ENCODE data around the gene SOST. TPM values are rescaled to one million over a fixed set of nuclear protein-coding genes. Genes with fewer than 3 reads are reported as not detected.

SOST gene
- polyA plus RNA-seq, 4 donors, result 0.86 to 67.8 (median 48.0) TPM

DNA sequence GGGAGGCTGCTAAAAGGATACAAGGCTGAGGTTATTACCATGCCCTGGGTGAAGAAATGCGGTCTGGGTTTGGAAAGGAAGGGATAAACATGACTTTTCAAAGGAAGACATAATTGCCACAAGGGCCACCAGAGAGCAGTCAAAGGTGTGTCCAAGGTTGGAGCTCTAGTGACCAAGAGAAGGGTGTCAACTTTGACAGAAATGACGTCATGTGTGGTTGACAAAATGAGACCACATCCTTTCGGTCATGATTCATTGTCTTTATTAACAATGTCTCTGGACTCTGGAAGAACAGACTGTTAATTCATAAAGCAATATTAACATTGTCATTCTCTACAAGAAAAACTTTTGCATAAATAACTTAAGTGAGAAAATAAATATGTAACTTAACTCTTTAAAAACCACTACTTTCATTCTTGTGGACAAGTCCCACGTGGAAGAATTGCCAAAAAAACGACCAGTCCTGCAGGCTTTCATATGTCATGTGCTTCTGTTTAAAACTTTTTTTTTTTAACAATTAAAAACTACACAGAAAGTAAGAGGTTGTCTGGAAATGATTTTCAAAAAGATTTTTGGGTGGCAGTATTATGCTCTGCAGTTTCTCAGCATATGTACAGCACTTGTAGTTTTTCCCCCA, 5.0 kb downstream of the SOST start:
- no peak for DNase-seq (ENCODE audit: low read depth in 4 of 4, low spot score in 3 of 4)

DNA sequence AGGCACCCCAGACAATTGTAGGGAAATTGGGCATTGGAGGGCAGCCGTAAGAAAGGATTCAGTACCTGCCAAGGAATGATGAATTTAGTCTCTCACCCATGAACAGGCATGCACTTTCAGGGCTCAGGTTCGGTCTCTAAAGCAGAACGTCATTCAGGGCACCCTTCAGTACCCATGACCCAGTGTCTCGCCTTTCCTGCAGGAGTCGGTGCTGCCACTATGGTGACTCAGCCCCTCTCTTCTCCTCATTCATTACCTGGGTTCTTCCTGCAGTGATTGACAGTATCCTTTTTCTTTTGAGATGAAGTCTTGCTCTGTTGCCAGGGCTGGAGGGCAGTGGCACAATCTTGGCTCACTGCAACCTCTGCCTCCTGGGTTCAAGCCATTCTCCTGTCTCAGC, 8.4 kb downstream of the SOST start:
- no peak for DNase-seq (ENCODE audit: low read depth in 4 of 4, low spot score in 3 of 4)

DNA sequence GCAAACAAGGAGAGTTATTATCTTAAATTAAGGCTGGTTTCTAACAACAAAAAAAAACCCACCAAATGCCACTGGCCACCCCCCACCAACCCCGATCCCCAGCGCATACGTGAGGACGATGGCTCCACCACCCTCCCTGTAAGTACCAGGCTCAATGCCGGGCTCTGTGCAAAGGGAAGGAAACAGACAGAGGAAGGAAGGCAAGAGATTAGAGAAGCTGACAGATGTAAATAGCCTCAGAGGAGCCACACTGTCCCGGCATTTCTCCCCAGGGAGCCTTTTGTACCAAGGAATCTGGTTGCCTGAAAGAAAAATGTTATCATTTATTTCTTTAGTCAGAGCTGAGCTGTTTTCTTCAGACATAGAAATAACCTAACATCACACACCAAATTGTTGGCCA, 13.1 kb downstream of the SOST start:
- no peak for DNase-seq (ENCODE audit: low read depth in 4 of 4, low spot score in 3 of 4)

DNA sequence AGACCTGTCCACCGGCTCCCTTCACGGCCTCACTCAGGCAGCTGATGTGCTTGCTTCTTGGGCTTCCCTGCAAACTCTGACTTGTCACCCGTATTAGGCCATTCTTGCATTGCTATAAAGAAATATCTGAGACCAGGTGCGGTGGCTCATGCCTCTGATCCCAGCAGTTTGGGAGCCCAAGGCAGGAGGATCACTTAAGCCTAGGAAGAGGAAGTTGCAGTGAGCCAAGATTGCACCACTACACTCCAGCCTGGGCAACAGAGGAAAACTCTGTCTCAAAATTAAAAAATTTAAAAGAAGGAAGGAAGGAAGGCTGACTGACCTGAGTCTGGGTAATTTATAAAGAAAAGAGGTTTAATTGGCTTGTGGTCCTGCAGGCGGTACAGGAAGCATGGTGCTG, 17.0 kb downstream of the SOST start:
- no peak for DNase-seq (ENCODE audit: low read depth in 4 of 4, low spot score in 3 of 4)

DNA sequence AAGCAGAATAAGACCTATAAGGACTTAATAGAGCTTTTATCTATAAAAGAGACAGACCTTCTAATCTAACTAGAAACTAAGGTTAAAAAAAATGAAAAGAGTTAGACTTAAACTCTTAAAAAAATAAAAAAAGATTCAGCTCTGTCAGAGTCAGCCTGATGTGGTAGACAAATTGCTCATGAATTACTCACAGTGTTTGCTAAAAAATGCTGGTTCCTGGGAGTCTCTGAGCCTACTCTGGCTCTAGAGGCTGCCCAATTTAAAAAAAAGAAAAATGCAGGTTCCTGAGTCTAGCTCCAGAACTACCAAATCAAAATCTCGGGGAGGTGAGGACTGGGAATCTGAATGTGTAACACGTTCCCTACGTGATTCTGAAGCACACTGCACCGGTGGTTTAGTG, 18.1 kb downstream of the SOST start:
- DNase-seq (ENCODE audit: low read depth in 4 of 4, low spot score in 3 of 4), result no peak

DNA sequence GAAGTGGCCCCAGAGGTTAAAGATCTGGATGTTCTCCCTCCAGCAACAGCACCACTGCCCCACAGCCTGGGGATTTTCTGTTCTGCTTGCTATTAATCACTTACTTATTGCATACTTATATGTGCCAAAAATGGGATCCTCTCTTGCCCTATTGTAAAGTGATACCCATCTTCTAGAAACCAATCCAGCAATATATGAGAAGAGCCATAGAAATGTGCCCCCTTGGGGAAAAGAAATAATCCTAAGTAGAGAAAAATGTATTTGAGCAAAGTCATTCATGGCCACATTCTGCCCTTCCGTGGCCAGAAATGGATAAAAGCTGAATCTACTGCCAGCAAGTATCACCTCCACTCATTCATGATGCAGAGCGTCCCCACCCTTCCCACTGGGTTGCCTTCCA, 20.9 kb downstream of the SOST start:
- no peak for DNase-seq (ENCODE audit: low read depth in 4 of 4, low spot score in 3 of 4)

DNA sequence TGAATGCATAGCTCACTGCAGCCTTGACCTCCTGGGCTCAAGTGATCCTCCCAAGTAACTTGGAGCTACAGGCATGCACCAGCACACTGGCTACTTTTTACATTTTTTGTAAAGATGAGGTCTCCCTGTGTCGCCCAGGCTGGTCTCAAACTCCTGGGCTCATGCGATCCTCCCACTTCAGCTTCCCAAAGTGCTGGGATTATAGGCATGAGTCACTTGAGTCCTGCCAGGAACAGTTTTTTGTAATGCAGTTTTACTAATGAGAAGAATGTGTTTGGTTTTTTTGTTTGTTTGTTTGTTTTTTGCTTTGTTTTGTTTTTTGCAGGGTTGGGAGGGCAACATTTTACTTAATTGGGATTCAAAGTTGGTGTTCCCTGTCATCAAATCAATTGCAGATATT, 22.2 kb downstream of the SOST start:
- DNase-seq (ENCODE audit: low read depth in 4 of 4, low spot score in 3 of 4), result no peak

DNA sequence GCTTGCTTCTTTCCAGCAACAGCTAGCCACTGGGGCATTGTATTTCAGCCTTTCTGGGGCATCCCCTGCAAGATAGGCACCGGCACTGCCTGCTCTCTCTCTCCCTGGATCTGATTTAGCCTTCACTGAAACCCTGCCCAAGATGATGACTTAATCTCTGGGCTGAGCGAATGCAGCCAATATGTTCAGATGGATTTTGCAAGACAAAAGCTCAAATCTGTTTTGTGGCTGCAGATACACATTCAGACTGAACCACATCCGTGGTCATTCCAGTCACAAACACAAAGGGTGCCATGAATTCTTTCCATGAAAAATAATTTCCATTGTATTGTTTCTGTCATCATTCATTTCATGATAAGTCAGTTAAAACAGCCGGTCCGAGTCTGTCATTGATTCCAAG, 24.2 kb downstream of the SOST start:
- no peak for DNase-seq (ENCODE audit: low read depth in 4 of 4, low spot score in 3 of 4)

DNA sequence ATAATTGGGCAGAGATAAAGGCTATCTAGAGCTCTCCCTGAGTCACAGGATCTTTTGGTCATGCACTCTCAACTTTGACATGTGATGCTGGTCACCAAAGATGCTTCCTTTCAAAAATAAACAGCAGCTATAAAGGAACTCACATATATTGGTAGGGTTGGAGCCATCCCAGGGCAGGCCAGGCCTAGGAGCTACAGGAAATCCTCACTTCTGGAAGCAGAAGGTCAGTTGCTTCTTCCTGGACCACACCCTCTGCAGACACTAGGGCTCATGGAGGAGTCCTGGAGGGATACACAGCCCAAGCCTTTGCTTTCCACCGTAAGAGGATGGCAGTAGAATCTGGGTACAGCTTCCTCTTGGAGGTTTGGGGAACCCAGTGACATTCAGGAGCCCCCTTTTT, 24.6 kb downstream of the SOST start:
- no peak for DNase-seq (ENCODE audit: low read depth in 4 of 4, low spot score in 3 of 4)

DNA sequence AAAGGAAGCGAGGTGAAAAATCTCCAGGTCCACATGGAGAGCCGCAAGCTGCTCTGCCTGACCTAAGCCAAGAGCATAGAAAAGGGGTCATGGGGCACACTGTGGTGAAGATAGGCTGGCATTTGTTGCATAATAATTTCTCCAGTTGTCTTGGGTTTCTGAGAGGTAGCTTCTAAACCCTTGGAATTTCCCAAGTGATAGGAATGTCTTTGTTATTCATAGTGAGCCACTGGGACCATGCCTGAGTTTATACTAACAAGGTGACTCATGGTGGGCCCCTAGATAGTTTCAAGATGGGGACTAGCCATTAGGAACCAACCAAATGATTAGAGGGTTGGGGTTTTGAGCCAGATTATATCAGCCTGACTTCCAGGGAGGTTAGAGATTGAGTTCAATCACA, 25.6 kb downstream of the SOST start:
- no peak for DNase-seq (ENCODE audit: low read depth in 4 of 4, low spot score in 3 of 4)

DNA sequence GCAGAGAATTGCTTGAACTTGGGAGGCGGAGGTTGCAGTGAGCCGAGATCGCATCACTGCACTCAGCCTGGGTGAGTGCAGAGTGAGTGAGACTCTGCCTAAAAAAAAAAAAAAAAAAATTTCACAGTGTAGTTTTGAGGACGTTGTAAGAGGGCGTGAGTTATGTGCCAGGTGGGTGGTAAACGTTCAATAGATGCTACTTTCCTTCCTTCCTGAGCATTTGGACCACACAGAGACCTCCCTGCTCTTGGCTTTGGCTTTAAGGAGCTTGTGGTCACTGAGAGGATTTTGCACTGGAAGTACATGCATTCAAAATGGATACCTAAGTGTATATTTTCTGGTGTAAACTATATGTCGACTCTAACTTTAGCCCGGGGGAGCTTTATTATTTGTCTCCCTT, 30.5 kb downstream of the SOST start:
- DNase-seq (ENCODE audit: low read depth in 4 of 4, low spot score in 3 of 4), result no peak

DNA sequence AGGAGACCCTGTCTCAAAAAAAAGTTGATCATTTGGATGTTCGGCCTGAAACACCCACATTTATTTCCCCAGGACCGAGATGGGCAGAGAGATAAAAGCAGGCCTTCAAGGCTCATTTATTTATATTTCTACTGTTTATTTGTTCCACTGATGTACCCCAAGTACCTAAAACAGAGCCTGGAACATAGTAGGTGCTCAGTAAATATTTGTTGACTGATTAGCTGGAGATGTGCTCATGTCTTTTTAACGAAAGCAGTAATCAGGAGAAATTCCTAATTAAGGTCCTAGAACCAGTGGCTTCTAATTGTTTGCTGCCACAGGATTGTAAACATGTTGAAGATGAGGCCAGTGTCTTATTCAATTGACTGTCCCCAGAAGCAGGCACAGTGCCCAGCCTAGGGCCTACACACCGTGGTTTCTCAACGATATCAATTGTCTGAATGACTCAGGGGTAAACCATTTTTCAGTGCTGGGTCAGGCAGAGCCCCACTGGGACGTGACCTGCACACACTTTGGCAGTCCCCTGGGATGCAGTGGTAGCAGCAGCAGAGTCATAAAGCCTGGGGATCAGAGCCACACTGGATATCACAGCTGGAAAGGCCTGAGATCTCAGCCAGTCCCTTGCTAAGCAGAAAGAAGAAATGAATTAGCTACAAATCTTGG, 34.8 kb downstream of the SOST start:
- DNase-seq (ENCODE audit: low read depth in 4 of 4, low spot score in 3 of 4), result no peak

DNA sequence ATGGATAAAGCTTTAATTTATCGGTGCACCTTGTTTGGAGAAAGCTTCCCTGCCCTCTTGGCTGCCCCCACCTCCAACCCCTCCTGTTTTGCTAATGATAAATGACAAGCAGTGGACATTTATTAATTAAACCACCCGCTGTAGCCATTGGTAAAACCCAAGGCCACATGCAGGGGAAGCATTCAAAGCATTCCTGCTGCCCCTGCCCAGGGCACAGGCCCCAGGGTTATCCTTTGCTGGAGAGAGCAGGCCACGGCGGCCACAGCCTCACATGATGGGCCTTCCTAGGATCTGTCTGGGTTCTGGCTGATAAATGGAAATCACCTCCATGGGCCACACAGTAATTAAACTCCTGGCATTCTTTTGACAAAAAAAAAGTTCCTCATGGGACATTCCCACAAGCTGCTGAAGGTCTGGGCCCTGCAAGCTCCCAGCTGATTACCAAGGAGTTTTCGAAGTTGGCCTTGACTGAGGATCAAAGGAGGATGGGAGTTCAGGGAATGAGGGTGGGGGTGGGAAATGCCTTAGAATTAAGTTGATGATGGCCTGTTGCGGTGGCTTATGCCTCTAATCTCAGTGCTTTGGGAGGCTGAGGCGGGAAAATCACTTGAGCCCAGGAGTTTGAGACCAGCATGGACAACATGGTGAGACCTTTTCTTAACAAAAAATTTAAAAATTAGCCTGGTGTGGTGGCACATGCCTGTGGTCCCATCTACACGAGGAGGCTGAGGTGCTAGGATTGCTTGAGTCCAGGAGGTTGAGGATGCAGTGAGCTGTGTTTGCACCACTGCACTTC, 35.5 kb downstream of the SOST start:
- no peak for DNase-seq (ENCODE audit: low read depth in 4 of 4, low spot score in 3 of 4)

DNA sequence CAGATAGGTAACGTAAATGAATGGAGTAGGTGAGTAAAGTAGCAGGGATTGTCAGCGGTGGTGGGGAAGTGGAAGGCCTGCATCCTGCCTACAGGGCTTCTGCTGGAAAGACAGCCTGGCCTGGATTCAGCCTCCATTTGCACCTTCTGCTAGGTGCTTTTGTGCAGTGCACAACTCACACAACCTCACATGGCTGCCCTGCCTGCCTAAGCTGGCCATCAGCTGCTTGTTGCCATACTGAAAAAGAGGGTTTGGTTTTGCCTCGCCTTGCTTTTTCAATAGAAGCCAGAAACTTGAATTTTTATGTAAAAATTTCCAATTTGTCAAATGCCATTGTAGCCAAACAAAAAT, 36.3 kb downstream of the SOST start:
- no peak for DNase-seq (ENCODE audit: low read depth in 4 of 4, low spot score in 3 of 4)

DNA sequence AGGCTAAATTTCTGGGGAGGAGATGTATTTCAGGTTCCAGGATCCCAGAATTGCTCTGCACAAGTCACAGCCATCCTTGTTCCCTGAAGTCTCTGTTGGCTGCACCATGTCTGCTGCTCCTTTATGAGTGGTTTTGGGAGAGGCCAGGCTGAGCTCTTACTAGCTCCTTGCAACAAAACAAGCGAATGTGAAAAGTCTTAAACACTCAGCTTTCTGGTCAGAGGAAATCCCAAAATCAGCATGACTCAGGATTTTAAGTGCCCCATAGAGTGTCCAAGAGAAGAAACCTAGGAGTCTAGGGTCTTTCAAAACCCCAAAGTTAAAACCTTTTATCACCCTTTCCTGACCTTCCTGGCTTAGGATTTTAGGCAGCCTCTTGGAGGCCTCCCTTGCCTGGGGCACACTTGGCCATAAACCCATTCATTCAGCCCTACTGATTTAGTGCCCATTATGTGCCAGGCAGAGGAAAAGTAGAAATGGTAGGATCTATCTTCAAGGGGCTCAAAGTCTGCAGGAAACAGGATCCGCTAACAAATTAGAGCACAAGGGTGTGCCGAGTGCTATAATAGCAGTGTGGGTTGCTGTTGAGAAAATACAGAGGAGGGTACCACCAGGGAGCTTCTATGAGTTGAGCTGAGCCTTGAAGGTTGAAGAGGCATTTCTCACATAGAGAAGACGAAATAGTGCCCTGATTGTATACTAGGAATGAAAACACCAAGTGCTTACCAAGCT, 36.9 kb downstream of the SOST start:
- no peak for DNase-seq (ENCODE audit: low read depth in 4 of 4, low spot score in 3 of 4)

DNA sequence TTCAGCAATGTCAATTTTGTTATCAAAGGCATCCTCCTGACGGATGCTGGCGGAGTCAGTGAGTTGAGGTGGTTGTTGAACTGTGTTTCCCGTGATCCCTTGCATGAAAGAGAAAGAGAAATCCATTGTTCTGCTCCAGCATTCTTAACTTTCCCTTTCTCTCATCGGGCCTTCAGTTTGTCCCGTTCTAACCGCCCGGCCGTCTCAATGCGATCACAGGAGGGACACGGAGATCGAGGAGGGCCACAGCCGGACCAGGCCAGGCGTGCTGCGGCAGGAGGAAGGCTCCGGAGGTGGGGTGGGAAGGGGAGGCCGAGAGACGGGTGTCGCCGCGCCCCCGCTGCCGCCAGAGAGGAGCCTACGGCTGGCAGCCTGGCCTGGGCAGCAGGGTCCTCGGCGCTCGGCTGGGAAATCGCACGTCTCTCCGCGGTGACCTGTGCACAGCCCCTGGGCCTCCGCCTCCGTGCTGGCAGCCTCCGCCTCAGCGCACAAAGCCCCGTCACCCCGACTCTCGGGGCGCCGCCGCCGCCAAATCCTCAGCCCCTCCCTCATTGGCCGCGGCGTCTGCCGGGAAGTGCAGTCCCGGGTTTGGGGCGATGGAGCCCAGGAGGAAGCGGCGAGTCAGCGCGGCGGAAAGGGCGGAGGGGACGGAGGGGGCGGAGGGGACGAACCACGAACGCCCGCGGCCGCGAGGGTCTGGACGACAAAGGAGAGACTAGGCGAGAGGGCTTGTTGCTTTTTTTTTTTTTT, 38.1 kb downstream of the SOST start:
- DNase-seq (ENCODE audit: low read depth in 4 of 4, low spot score in 3 of 4), result peak; percentile 39 to 56 (median 54)

DNA sequence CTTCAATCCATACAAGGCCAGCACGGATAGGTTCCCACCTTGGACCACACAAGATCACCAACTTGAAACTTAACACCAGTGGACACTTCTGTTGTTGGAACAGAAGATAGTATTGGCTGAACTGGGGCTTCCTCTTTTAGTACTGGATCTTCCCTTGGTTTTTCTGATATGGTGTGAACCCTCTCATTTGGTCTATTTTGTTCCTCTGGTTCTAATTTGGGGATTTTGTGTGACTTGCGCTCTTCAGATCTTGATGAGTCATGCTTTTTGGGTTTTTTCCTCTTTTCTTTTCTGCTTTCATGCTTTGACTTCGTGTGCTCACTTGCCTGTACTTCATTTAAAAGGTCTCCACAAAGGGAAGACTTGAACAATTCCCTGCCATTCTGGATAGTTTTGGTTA, 39.0 kb downstream of the SOST start:
- no peak for DNase-seq (ENCODE audit: low read depth in 4 of 4, low spot score in 3 of 4)

DNA sequence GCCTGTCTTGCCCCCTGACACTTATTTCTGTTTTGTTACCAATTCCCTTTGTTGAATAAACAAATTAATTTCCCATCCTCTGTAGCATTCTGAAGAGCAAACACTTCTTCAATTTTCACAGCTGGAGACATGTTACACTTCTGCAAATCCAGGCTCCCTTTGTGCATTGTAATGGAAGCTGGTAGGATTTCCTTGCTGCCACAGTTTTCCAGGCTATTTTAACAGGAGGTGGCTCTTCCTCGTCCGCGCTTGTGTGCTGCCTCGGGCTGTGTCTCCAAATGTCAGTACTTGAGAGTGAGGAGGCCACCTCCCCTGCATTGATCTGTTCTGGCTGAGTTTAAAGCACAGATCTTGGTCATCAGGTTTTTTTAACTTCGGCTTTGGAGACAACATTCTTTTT, 40.0 kb downstream of the SOST start:
- DNase-seq (ENCODE audit: low read depth in 4 of 4, low spot score in 3 of 4), result no peak

DNA sequence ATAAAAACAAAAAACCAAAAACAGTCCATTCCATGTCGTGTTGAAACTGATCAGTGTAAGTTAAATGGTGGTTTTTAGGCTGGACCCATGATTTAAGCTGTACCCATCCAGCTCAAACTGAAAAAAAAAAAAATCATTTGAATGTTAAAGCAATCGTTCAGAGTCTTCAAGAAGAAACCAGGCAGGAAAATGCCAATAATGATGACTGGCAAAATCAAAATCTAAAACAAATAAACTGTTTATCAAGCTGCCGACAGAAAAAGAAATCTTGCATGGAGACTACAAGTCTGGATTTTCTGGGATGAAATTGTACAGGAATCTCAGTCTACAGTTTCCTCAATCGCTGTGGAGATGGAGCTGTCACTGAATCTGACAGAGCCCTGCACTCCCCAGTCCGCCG, 40.7 kb downstream of the SOST start:
- no peak for DNase-seq (ENCODE audit: low read depth in 4 of 4, low spot score in 3 of 4)

DNA sequence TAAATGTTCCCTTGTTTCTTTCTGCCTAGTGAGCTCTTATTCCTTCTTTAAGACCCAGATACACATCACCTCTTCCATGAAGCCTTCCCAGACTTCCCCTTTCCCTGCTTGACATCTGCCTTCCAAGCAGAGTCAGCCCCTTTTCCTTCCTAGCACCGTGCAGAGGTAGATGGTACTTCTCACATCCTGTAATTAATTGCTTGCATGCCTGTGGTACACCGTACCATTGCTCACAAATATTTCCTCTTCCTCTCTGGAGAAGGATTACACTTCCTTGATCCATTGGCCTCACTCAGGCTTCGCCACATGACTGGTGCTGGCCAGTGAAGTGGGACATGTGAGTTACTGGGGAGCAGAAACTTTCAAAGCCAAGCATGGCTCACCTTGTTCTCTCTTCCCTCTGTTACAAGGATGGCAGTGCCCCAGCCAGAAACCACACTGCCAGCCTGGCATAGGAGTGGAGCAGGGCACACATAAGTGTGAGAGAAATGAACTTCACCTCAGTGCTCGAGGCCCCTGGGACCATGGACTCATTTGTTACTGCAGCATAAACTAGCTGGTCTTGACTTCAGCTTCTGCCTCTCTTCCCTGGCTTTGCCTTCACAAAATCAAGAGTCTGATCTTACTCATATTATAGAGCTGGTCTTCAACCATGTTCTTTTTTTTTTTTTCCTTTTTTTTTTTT, 44.0 kb downstream of the SOST start:
- no peak for DNase-seq (ENCODE audit: low read depth in 4 of 4, low spot score in 3 of 4)

Measured in left renal pelvis (tissue), 4 donors.